HCT116 (cell line): ENCODE results near the gene KLF3.

Experiments used
- EZH2 ChIP-seq: fragments of 200-600 bp; sonication (generic); IDR thresholded peaks from 2 replicates; pipeline ENCODE4 v1.6.1; 2017; ENCODE audit warnings: antibody characterized with exemption, mixed run types
- POLR2A ChIP-seq: IDR thresholded peaks from 2 replicates; pipeline ENCODE4 v1.7.0; 2011; ENCODE audit warnings: borderline replicate concordance; ENCODE audit not compliant: insufficient read depth, insufficient read length; ENCODE audit errors: extremely low read depth
- SP1 ChIP-seq: IDR thresholded peaks from 2 replicates; pipeline ENCODE4 v1.6.1; 2012; ENCODE audit warnings: low read depth
- TF ChIP-seq, protein P1 (sequence below), 3 experiments: fragments of 200-600 bp in 1 of 3; sonication (generic) in 1 of 3; IDR thresholded peaks in 2 of 3; conservative IDR thresholded peaks in 1 of 3; 2 replicates each; pipeline ENCODE4 v1.5.1; 2012 to 2017; ENCODE audit warnings: low read depth in 2 of 3, low read length in 2 of 3, antibody characterized with exemption in 1 of 3, borderline replicate concordance in 1 of 3, control low read depth in 1 of 3, mild to moderate bottlenecking in 1 of 3, mixed read lengths in 1 of 3, mixed run types in 1 of 3, moderate library complexity in 1 of 3; ENCODE audit not compliant: insufficient read depth in 1 of 3

DNA sequence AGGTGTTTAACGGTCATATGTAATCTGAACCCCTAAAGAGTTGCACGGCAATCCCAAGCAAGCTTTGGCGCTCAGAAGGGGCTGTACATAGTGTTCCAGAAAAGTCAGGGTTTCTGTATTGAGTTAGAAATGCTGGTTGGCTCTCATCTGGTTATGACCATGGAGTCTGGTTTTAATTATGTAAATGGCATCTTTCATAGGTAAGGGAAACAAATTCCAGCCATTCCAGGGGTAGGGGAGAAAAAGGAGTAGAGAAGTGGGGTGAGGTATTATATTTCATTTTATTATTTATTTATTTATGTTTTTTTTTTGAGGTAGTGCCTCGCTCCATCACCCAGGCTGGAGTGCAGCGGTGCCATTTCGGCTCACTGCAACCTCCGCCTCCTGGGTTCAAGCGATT lies 15.9 kb downstream of the KLF3 start:
- TF ChIP-seq POLR2A (no peak), SP1 (no peak), EZH2 (no peak)
- TF ChIP-seq, protein P1, sequence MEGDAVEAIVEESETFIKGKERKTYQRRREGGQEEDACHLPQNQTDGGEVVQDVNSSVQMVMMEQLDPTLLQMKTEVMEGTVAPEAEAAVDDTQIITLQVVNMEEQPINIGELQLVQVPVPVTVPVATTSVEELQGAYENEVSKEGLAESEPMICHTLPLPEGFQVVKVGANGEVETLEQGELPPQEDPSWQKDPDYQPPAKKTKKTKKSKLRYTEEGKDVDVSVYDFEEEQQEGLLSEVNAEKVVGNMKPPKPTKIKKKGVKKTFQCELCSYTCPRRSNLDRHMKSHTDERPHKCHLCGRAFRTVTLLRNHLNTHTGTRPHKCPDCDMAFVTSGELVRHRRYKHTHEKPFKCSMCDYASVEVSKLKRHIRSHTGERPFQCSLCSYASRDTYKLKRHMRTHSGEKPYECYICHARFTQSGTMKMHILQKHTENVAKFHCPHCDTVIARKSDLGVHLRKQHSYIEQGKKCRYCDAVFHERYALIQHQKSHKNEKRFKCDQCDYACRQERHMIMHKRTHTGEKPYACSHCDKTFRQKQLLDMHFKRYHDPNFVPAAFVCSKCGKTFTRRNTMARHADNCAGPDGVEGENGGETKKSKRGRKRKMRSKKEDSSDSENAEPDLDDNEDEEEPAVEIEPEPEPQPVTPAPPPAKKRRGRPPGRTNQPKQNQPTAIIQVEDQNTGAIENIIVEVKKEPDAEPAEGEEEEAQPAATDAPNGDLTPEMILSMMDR (IDR thresholded peaks at IDR 0.05 in 2 of 3, conservative IDR thresholded peaks at IDR 0.05 in 1 of 3; ENCODE audit: borderline replicate concordance in 1 of 3, insufficient read depth in 1 of 3, low read depth in 2 of 3, low read length in 2 of 3): no peak
